Keratinocyte (primary cell): Measurements from ENCODE around the gene CGB2. TPM values are rescaled to one million over a fixed set of nuclear protein-coding genes. Genes with fewer than 3 reads are reported as not detected.
A peak's percentile ranks its signal among the peaks of the same experiment; 100 is the strongest.

Experiments used
- DNase-seq: peaks from one replicate; pipeline ENCODE4 v3.0.0-alpha.2; 2011; ENCODE audit warnings: low read depth, missing footprints, low spot score
- FAIRE-seq: peaks from 2 replicates; lab custom pipeline; 2011; peaks lifted over from hg19 to GRCh38; lab: Jason Lieb, UNC
- H2AFZ ChIP-seq: 2 replicates; pipeline ENCODE4 v1.6.0; 2012; ENCODE audit warnings: low read length, control low read depth, inconsistent platforms; ENCODE audit not compliant: control insufficient read depth
- H3K27ac ChIP-seq: 2 replicates; pipeline ENCODE4 v1.5.1; 2011; ENCODE audit warnings: low read length; ENCODE audit not compliant: control insufficient read depth, insufficient read depth
- H3K27me3 ChIP-seq: 3 replicates; pipeline ENCODE4 v1.6.0; 2011; ENCODE audit warnings: low read length; ENCODE audit not compliant: control insufficient read depth, insufficient read depth; ENCODE audit errors: extremely low read depth
- H3K36me3 ChIP-seq, 2 experiments: 2 replicates in 1 of 2; 3 replicates in 1 of 2; pipeline ENCODE4 v1.5.1; 2011; ENCODE audit warnings: low read length in 2 of 2, mild to moderate bottlenecking in 1 of 2; ENCODE audit not compliant: control insufficient read depth in 2 of 2, insufficient read depth in 2 of 2; ENCODE audit errors: extremely low read depth in 1 of 2
- H3K4me1 ChIP-seq: 3 replicates; pipeline ENCODE4 v1.5.1; 2011; ENCODE audit warnings: low read length; ENCODE audit not compliant: control insufficient read depth, insufficient read depth; ENCODE audit errors: extremely low read depth
- H3K4me2 ChIP-seq: 3 replicates; pipeline ENCODE4 v1.6.0; 2011; ENCODE audit warnings: low read depth, low read length; ENCODE audit not compliant: control insufficient read depth, insufficient read depth; ENCODE audit errors: extremely low read depth
- H3K4me3 ChIP-seq, 3 experiments: fragments of 200-600 bp in 1 of 3; sonication (generic) in 1 of 3; 2 replicates in 2 of 3; 3 replicates in 1 of 3; pipeline ENCODE4 v1.5.1; 2011 to 2016; ENCODE audit warnings: low read length in 3 of 3, mild to moderate bottlenecking in 3 of 3, control low read depth in 2 of 3, inconsistent platforms in 1 of 3, low read depth in 1 of 3, mixed read lengths in 1 of 3, mixed run types in 1 of 3, moderate library complexity in 1 of 3; ENCODE audit not compliant: control insufficient read depth in 2 of 3, insufficient read depth in 2 of 3; ENCODE audit errors: extremely low read depth in 1 of 3
- H3K79me2 ChIP-seq: 2 replicates; pipeline ENCODE4 v1.6.0; 2012; ENCODE audit warnings: low read length; ENCODE audit not compliant: control insufficient read depth, insufficient read depth
- H3K9ac ChIP-seq: 3 replicates; pipeline ENCODE4 v1.6.0; 2011; ENCODE audit warnings: low read length; ENCODE audit not compliant: control insufficient read depth, insufficient read depth; ENCODE audit errors: extremely low read depth
- H3K9me1 ChIP-seq: 3 replicates; pipeline ENCODE4 v1.6.0; 2011; ENCODE audit warnings: low read length; ENCODE audit not compliant: control insufficient read depth, insufficient read depth; ENCODE audit errors: extremely low read depth
- H3K9me3 ChIP-seq: 2 replicates; pipeline ENCODE4 v1.5.1; 2012; ENCODE audit warnings: low read depth, low read length; ENCODE audit not compliant: control insufficient read depth
- H4K20me1 ChIP-seq: 3 replicates; pipeline ENCODE4 v1.6.0; 2011; ENCODE audit warnings: low read length; ENCODE audit not compliant: control insufficient read depth, insufficient read depth; ENCODE audit errors: extremely low read depth
- EZH2 ChIP-seq: IDR thresholded peaks from one replicate; pipeline ENCODE4 v1.6.1; 2012; ENCODE audit warnings: inconsistent platforms, mild to moderate bottlenecking, low read length, moderate library complexity
- dilution Hi-C: fragments of 300-500 bp; cut with MboI; formaldehyde crosslinking; loops from one replicate; pipeline ENCODE4 v1.7.0; 2020; ENCODE audit warnings: low sequenced_read_pairs; ENCODE audit not compliant: extremely low pct_ligation_motif_present
- polyA plus RNA-seq, 5 experiments: library from polyadenylated mRNA; depleted of rRNA in 3 of 5; stranded (reverse) in 3 of 5; stranded (forward) in 1 of 5; unstranded in 1 of 5; fragments of >200 nt; gene quantifications; 1 replicate in 1 of 5; 2 replicates in 3 of 5; 3 replicates in 1 of 5; pipeline versions ENCODE4 v1.2.1 to v1.2.3, GENCODE V29; 2011 to 2012; ENCODE audit warnings: missing spikeins in 2 of 5, low read depth in 1 of 5, low replicate concordance in 1 of 5
- TF ChIP-seq, protein P1 (sequence below), 3 experiments: IDR thresholded peaks in 1 of 3; conservative IDR thresholded peaks in 1 of 3; optimal IDR thresholded peaks in 1 of 3; 2 replicates in 2 of 3; 3 replicates in 1 of 3; pipeline versions ENCODE3 to v1.5.1; 2011; ENCODE audit warnings: low read length in 3 of 3, mild to moderate bottlenecking in 3 of 3, moderate library complexity in 2 of 3, control low read depth in 1 of 3, inconsistent platforms in 1 of 3; ENCODE audit not compliant: insufficient read depth in 2 of 3; ENCODE audit errors: extremely low read depth in 1 of 3

CGB2 gene
- polyA plus RNA-seq, 1 donor (not counting 4 experiments of a cell fraction or from before 2014, with no cell fraction given), result not detected

DNA sequence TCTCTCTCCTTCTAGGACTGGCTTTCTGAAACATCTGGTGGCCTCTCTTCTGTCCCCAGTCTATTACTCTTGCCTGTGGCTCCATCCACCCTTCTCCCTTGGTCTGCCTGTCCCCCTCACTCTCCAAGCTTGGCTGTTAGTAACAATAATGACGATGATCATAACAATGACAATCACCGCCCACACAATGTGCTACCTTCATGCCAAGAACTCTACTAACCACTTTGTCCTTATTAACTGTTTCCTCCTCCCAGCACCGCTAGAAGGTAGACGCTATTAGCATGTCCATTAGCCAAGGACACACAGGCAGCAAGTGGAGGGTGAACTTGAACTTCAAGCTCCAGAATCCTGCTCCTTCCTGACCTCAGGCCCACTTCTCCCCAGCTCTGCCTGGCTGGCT is 41.3 kb upstream of the CGB2 start:
- Histone ChIP-seq H3K36me3 (peaks cover 32 to 38% of the 10 kb centered on the region in 2 experiments), H3K9me1 (peaks cover 3% of the 10 kb centered on the region), H3K4me3 (no peak overlapping the region), H3K4me1 (peaks cover 14% of the 10 kb centered on the region), H3K79me2 (peaks cover 54% of the 10 kb centered on the region), H2AFZ (no peak overlapping the region), H3K9me3 (no peaks in the 10 kb centered on the region), H3K9ac (peak overlapping the region; percentile 22), H3K4me2 (no peak overlapping the region), H3K27ac (no peak overlapping the region), H3K27me3 (no peaks in the 10 kb centered on the region), H4K20me1 (no peaks in the 10 kb centered on the region)
- dilution Hi-C loops, result no loop called here
- FAIRE-seq, result no peak
- no peak for TF ChIP-seq EZH2
- TF ChIP-seq, protein P1, sequence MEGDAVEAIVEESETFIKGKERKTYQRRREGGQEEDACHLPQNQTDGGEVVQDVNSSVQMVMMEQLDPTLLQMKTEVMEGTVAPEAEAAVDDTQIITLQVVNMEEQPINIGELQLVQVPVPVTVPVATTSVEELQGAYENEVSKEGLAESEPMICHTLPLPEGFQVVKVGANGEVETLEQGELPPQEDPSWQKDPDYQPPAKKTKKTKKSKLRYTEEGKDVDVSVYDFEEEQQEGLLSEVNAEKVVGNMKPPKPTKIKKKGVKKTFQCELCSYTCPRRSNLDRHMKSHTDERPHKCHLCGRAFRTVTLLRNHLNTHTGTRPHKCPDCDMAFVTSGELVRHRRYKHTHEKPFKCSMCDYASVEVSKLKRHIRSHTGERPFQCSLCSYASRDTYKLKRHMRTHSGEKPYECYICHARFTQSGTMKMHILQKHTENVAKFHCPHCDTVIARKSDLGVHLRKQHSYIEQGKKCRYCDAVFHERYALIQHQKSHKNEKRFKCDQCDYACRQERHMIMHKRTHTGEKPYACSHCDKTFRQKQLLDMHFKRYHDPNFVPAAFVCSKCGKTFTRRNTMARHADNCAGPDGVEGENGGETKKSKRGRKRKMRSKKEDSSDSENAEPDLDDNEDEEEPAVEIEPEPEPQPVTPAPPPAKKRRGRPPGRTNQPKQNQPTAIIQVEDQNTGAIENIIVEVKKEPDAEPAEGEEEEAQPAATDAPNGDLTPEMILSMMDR (optimal IDR thresholded peaks at IDR 0.05 in 1 of 3, IDR thresholded peaks at IDR 0.05 in 1 of 3, conservative IDR thresholded peaks at IDR 0.05 in 1 of 3; ENCODE audit: extremely low read depth in 1 of 3, insufficient read depth in 2 of 3, low read length in 3 of 3), result no peak
- no peak for DNase-seq

DNA sequence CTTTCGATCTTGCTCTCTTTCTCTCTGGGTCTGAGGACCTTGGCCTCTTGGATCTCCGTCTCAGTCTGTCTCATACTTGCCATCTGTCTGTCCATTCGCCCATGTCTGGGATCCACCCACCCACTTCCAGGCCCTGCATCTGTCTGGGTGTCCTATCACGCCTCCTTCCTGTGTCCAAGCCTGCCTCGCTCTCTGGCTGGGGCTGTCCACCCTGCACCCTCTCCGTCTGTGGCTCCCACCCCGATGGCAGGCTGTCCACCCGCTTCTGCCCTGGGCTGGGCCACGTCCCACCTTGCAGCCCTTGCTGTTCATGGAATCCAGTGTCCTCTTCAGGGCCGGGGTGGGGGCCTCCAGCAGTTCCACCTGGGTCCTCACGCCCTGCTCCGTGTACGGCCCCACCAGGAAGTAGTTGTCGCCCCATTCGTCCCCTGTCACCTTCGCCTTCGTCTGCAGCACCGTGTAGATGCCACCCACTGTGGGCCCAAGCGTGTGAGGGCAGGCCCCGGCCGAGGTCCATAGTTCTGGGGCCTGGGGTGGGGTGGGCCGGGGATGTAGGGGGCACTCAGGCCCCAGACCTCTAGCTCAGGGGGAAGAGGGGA is 40.6 kb upstream of the CGB2 start:
- no peaks in the 10 kb centered on the region for H4K20me1 ChIP-seq
- no peak overlapping the region for H3K27ac ChIP-seq
- H2AFZ ChIP-seq, result no peak overlapping the region
- H3K9me1 ChIP-seq, result peaks cover 3% of the 10 kb centered on the region
- DNase-seq (no peak), FAIRE-seq (no peak)
- H3K27me3 ChIP-seq, result no peaks in the 10 kb centered on the region
- peaks cover 15% of the 10 kb centered on the region for H3K4me1 ChIP-seq
- H3K9me3 ChIP-seq, result no peaks in the 10 kb centered on the region
- peaks cover 30 to 33% of the 10 kb centered on the region in 2 experiments for H3K36me3 ChIP-seq
- peak overlapping the region in 1 of 3 experiments; percentile 98 for H3K4me3 ChIP-seq
- dilution Hi-C loops, result no loop called here
- peak overlapping the region; percentile 88 for H3K4me2 ChIP-seq
- peak overlapping the region; percentile 95 for H3K9ac ChIP-seq
- peaks cover 60% of the 10 kb centered on the region for H3K79me2 ChIP-seq
- TF ChIP-seq, protein P1 (optimal IDR thresholded peaks at IDR 0.05 in 1 of 3, IDR thresholded peaks at IDR 0.05 in 1 of 3, conservative IDR thresholded peaks at IDR 0.05 in 1 of 3; ENCODE audit: extremely low read depth in 1 of 3, insufficient read depth in 2 of 3, low read length in 3 of 3), result no peak
- no peak for TF ChIP-seq EZH2
